Hematopoietic multipotent progenitor cell (in vitro differentiated cells): Measurements from ENCODE around the gene RRM2. TPM values are rescaled to one million over a fixed set of nuclear protein-coding genes. Genes with fewer than 3 reads are reported as not detected.

Source experiments
- DNase-seq, 3 donors: peaks; one replicate each; pipeline ENCODE4 v3.0.0-alpha.2; 2011 to 2015; ENCODE audit warnings: low read depth in 2 of 3, low spot score in 2 of 3
- total RNA-seq: library from RNA; depleted of rRNA; stranded (reverse); fragments of >200 nt; gene quantifications from one replicate; pipeline ENCODE4 v1.2.3, GENCODE V29; 2012

Gene RRM2
- total RNA-seq: 7.0 TPM

GRCh38 chr2:10122500-10123280, at the start of gene RRM2:
Gene RRM2 (plus strand): TSS chr2:10122739. CDS start chr2:10122799, 60 bp downstream.
- peak; percentile 57 to 94 (median 90) for DNase-seq

GRCh38 chr2:10073706-10074105, 48.8 kb upstream of the RRM2 start:
- no peak for DNase-seq

GRCh38 chr2:10075101-10075500, 47.4 kb upstream of the RRM2 start:
- DNase-seq: no peak

GRCh38 chr2:10075571-10076209, 46.8 kb upstream of the RRM2 start:
- no peak for DNase-seq

- DNase-seq: no peak
Observed at GRCh38 chr2:10076511-10076910, 46.0 kb upstream of the RRM2 start.

GRCh38 chr2:10076988-10077527, 45.5 kb upstream of the RRM2 start:
- DNase-seq: no peak

- no peak for DNase-seq
Observed at GRCh38 chr2:10078001-10078400, 44.5 kb upstream of the RRM2 start.

GRCh38 chr2:10078704-10079265, 43.8 kb upstream of the RRM2 start:
- no peak for DNase-seq

GRCh38 chr2:10079266-10079869, 43.2 kb upstream of the RRM2 start:
- DNase-seq: peak in 1 of 3 donors; percentile 29

- DNase-seq: peak in 1 of 3 donors; percentile 16
Observed at GRCh38 chr2:10079870-10080535, 42.5 kb upstream of the RRM2 start, which contains the start of gene CYS1. Gene CYS1 (minus strand): TSS chr2:10080411. CDS start chr2:10080223, 188 bp downstream.

- peak in 2 of 3 donors; percentile 32 to 46 for DNase-seq
Observed at GRCh38 chr2:10080536-10081304, 41.8 kb upstream of the RRM2 start.

GRCh38 chr2:10083046-10083445, 39.5 kb upstream of the RRM2 start:
- no peak for DNase-seq

GRCh38 chr2:10083692-10084211, 38.8 kb upstream of the RRM2 start:
- DNase-seq: no peak

GRCh38 chr2:10084223-10084865, 38.2 kb upstream of the RRM2 start:
- DNase-seq: no peak

- no peak for DNase-seq
Observed at GRCh38 chr2:10085043-10085667, 37.4 kb upstream of the RRM2 start.

- no peak for DNase-seq
Observed at GRCh38 chr2:10085668-10086059, 36.9 kb upstream of the RRM2 start.

- no peak for DNase-seq
Observed at GRCh38 chr2:10086950-10087349, 35.6 kb upstream of the RRM2 start.

- DNase-seq: no peak
Observed at GRCh38 chr2:10087360-10087759, 35.2 kb upstream of the RRM2 start.
